ENCODE data around the gene MORC2. TPM values are rescaled to one million over a fixed set of nuclear protein-coding genes. Genes with fewer than 3 reads are reported as not detected.

MORC2 gene
- total and polyA plus RNA-seq, 9 of the 15 experiments (the other 6 are each of a cell fraction or from before 2014, with no cell fraction given), result 3.3 to 34.7 (median 16.7) TPM

DNA sequence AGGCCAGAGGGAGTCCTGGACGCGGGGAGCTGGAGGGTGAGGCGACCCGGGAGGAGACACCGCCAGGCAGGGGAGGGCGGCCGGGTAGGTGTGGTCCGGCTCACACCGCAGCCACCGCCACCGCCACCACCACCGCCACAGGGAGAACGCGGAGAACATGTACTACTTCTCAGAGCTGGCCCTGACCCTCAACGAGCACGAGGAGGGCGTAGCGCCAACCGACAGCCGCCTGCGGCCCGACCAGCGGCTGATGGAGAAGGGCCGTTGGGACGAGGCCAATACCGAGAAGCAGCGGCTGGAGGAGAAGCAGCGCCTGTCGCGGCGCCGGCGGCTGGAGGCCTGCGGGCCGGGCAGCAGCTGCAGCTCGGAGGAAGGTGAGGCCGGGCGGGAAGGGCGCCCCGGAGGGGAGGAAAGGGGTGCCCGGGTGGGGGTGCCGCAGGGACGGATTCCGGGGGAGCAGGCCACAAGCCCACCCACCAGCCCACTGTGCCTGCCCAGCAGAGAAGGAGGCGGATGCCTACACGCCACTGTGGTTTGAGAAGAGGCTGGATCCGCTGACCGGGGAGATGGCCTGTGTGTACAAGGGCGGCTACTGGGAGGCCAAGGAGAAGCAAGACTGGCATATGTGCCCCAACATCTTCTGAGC lies 62.8 kb downstream of the MORC2 start:
- H3K4me2 ChIP-seq (ENCODE audit: insufficient read depth, low read length), result no peak overlapping the region
- H3K27ac ChIP-seq (ENCODE audit: extremely low read depth, low read depth, low read length), result no peak overlapping the region
- no peak for FAIRE-seq
- H3K27me3 ChIP-seq (ENCODE audit: control insufficient read depth in 2 of 2, insufficient read depth in 2 of 2, low read length in 2 of 2), result no peaks in the 10 kb centered on the region
- intact Hi-C loops (cut with micrococcal nuclease) (no loop called here), in situ Hi-C loops (cut with MboI) (no loop called here)
- H3K4me3 ChIP-seq, result no peak overlapping the region
- no peaks in the 10 kb centered on the region for H3K9me1 ChIP-seq (ENCODE audit: control insufficient read depth, insufficient read depth, low read length)
- WGBS (ENCODE audit: insufficient coverage, low coverage, missing lambda C conversion rate), result 95% methylated on average over 10 of the region's 49 CpGs
- no peaks in the 10 kb centered on the region for H3K9me3 ChIP-seq (replicated peaks; ENCODE audit: control insufficient read depth, insufficient read depth, low read depth, low read length)
- H3K9ac ChIP-seq (ENCODE audit: insufficient read depth in 1 of 2, low read depth in 2 of 2, low read length in 2 of 2), result no peak overlapping the region
- CTCF ChIA-PET (ENCODE audit: low intra/inter-chr PET ratio), result no interaction called here
- H3K4me1 ChIP-seq (replicated peaks in 1 of 2; ENCODE audit: control insufficient read depth in 2 of 2, insufficient read depth in 2 of 2, low read length in 2 of 2), result no peaks in the 10 kb centered on the region
- H4K20me1 ChIP-seq (replicated peaks; ENCODE audit: control insufficient read depth, insufficient read depth, low read length), result no peaks in the 10 kb centered on the region
- POLR2A ChIA-PET, result no interaction called here
- peaks cover 8% of the 10 kb centered on the region; the same call in 1 of the 3 replicates for H3K36me3 ChIP-seq (ENCODE audit: control insufficient read depth, insufficient read depth, low read length)
- no peak for ATAC-seq
- no peaks in the 10 kb centered on the region for H3K79me2 ChIP-seq (ENCODE audit: control insufficient read depth, insufficient read depth, low read length)
- TF ChIP-seq POLR2G (IDR thresholded peaks at IDR 0.05; ENCODE audit: low read depth, low read length) (0 out of 2 replicates have a peak, but pooled peaks have one; percentile 25), ZNF41 (CRISPR knock-in tag; conservative IDR thresholded peaks at IDR 0.05) (no peak)
- TF ChIP-seq, protein P1, sequence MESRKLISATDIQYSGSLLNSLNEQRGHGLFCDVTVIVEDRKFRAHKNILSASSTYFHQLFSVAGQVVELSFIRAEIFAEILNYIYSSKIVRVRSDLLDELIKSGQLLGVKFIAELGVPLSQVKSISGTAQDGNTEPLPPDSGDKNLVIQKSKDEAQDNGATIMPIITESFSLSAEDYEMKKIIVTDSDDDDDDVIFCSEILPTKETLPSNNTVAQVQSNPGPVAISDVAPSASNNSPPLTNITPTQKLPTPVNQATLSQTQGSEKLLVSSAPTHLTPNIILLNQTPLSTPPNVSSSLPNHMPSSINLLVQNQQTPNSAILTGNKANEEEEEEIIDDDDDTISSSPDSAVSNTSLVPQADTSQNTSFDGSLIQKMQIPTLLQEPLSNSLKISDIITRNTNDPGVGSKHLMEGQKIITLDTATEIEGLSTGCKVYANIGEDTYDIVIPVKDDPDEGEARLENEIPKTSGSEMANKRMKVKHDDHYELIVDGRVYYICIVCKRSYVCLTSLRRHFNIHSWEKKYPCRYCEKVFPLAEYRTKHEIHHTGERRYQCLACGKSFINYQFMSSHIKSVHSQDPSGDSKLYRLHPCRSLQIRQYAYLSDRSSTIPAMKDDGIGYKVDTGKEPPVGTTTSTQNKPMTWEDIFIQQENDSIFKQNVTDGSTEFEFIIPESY (CRISPR knock-in tag; IDR thresholded peaks at IDR 0.05), result peak; percentile 81
- BruUV-seq (replicated peaks), result no TSS peak
- peak in 1 of 4 experiments; percentile 3 for DNase-seq (ENCODE audit: extremely low read depth in 1 of 4, low spot score in 3 of 4)
- H2AFZ ChIP-seq (ENCODE audit: low read depth, low read length), result no peak overlapping the region

Data from K562 (cell line).